Keratinocyte (primary cell): ENCODE results near the gene CPNE4. TPM values are rescaled to one million over a fixed set of nuclear protein-coding genes. Genes with fewer than 3 reads are reported as not detected.
"Not testable (repeated sequence)": the region's sequence is repeated elsewhere in the genome, so short reads cannot be mapped to it uniquely, and the experiment has no call there.

ENCODE experiments used
- DNase-seq: peaks from one replicate; pipeline ENCODE4 v3.0.0-alpha.2; 2011; ENCODE audit warnings: low read depth, missing footprints, low spot score
- FAIRE-seq: peaks from 2 replicates; lab custom pipeline; 2011; peaks lifted over from hg19 to GRCh38; lab: Jason Lieb, UNC
- H2AFZ ChIP-seq: 2 replicates; pipeline ENCODE4 v1.6.0; 2012; ENCODE audit warnings: low read length, control low read depth, inconsistent platforms; ENCODE audit not compliant: control insufficient read depth
- H3K27ac ChIP-seq: 2 replicates; pipeline ENCODE4 v1.5.1; 2011; ENCODE audit warnings: low read length; ENCODE audit not compliant: control insufficient read depth, insufficient read depth
- H3K27me3 ChIP-seq: 3 replicates; pipeline ENCODE4 v1.6.0; 2011; ENCODE audit warnings: low read length; ENCODE audit not compliant: control insufficient read depth, insufficient read depth; ENCODE audit errors: extremely low read depth
- H3K36me3 ChIP-seq, 2 experiments: 2 replicates in 1 of 2; 3 replicates in 1 of 2; pipeline ENCODE4 v1.5.1; 2011; ENCODE audit warnings: low read length in 2 of 2, mild to moderate bottlenecking in 1 of 2; ENCODE audit not compliant: control insufficient read depth in 2 of 2, insufficient read depth in 2 of 2; ENCODE audit errors: extremely low read depth in 1 of 2
- H3K4me1 ChIP-seq: 3 replicates; pipeline ENCODE4 v1.5.1; 2011; ENCODE audit warnings: low read length; ENCODE audit not compliant: control insufficient read depth, insufficient read depth; ENCODE audit errors: extremely low read depth
- H3K4me2 ChIP-seq: 3 replicates; pipeline ENCODE4 v1.6.0; 2011; ENCODE audit warnings: low read depth, low read length; ENCODE audit not compliant: control insufficient read depth, insufficient read depth; ENCODE audit errors: extremely low read depth
- H3K4me3 ChIP-seq, 3 experiments: fragments of 200-600 bp in 1 of 3; sonication (generic) in 1 of 3; 2 replicates in 2 of 3; 3 replicates in 1 of 3; pipeline ENCODE4 v1.5.1; 2011 to 2016; ENCODE audit warnings: low read length in 3 of 3, mild to moderate bottlenecking in 3 of 3, control low read depth in 2 of 3, inconsistent platforms in 1 of 3, low read depth in 1 of 3, mixed read lengths in 1 of 3, mixed run types in 1 of 3, moderate library complexity in 1 of 3; ENCODE audit not compliant: control insufficient read depth in 2 of 3, insufficient read depth in 2 of 3; ENCODE audit errors: extremely low read depth in 1 of 3
- H3K79me2 ChIP-seq: 2 replicates; pipeline ENCODE4 v1.6.0; 2012; ENCODE audit warnings: low read length; ENCODE audit not compliant: control insufficient read depth, insufficient read depth
- H3K9ac ChIP-seq: 3 replicates; pipeline ENCODE4 v1.6.0; 2011; ENCODE audit warnings: low read length; ENCODE audit not compliant: control insufficient read depth, insufficient read depth; ENCODE audit errors: extremely low read depth
- H3K9me1 ChIP-seq: 3 replicates; pipeline ENCODE4 v1.6.0; 2011; ENCODE audit warnings: low read length; ENCODE audit not compliant: control insufficient read depth, insufficient read depth; ENCODE audit errors: extremely low read depth
- H3K9me3 ChIP-seq: 2 replicates; pipeline ENCODE4 v1.5.1; 2012; ENCODE audit warnings: low read depth, low read length; ENCODE audit not compliant: control insufficient read depth
- H4K20me1 ChIP-seq: 3 replicates; pipeline ENCODE4 v1.6.0; 2011; ENCODE audit warnings: low read length; ENCODE audit not compliant: control insufficient read depth, insufficient read depth; ENCODE audit errors: extremely low read depth
- EZH2 ChIP-seq: IDR thresholded peaks from one replicate; pipeline ENCODE4 v1.6.1; 2012; ENCODE audit warnings: inconsistent platforms, mild to moderate bottlenecking, low read length, moderate library complexity
- dilution Hi-C: fragments of 300-500 bp; cut with MboI; formaldehyde crosslinking; loops from one replicate; pipeline ENCODE4 v1.7.0; 2020; ENCODE audit warnings: low sequenced_read_pairs; ENCODE audit not compliant: extremely low pct_ligation_motif_present
- polyA plus RNA-seq, 5 experiments: library from polyadenylated mRNA; depleted of rRNA in 3 of 5; stranded (reverse) in 3 of 5; stranded (forward) in 1 of 5; unstranded in 1 of 5; fragments of >200 nt; gene quantifications; 1 replicate in 1 of 5; 2 replicates in 3 of 5; 3 replicates in 1 of 5; pipeline versions ENCODE4 v1.2.1 to v1.2.3, GENCODE V29; 2011 to 2012; ENCODE audit warnings: missing spikeins in 2 of 5, low read depth in 1 of 5, low replicate concordance in 1 of 5
- TF ChIP-seq, protein P1 (sequence below), 3 experiments: IDR thresholded peaks in 1 of 3; conservative IDR thresholded peaks in 1 of 3; optimal IDR thresholded peaks in 1 of 3; 2 replicates in 2 of 3; 3 replicates in 1 of 3; pipeline versions ENCODE3 to v1.5.1; 2011; ENCODE audit warnings: low read length in 3 of 3, mild to moderate bottlenecking in 3 of 3, moderate library complexity in 2 of 3, control low read depth in 1 of 3, inconsistent platforms in 1 of 3; ENCODE audit not compliant: insufficient read depth in 2 of 3; ENCODE audit errors: extremely low read depth in 1 of 3

The CPNE4 gene
- polyA plus RNA-seq, 1 donor (not counting 4 experiments of a cell fraction or from before 2014, with no cell fraction given) = 0.08 TPM

DNA sequence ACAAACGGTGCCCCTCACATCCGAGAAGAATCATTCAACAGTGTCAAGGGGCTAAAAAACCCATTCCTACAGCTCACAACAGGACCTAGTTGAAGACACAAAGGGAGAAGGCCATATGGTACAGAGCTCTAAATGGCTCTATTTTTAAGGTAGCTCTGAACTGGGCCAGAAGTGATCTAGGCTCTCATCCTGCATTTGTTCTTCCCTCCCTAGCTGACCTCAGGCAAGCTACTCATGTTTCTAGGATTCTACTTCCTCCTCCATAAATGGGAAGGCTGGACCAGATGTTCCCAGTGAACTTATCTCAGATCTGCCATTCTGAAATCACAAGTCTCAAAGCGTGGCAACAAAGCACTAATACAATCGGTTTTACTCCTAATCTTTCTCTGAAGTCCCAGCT, 62.3 kb downstream of the CPNE4 start:
- dilution Hi-C loops = no loop called here
- no peak for TF ChIP-seq EZH2
- TF ChIP-seq, protein P1, sequence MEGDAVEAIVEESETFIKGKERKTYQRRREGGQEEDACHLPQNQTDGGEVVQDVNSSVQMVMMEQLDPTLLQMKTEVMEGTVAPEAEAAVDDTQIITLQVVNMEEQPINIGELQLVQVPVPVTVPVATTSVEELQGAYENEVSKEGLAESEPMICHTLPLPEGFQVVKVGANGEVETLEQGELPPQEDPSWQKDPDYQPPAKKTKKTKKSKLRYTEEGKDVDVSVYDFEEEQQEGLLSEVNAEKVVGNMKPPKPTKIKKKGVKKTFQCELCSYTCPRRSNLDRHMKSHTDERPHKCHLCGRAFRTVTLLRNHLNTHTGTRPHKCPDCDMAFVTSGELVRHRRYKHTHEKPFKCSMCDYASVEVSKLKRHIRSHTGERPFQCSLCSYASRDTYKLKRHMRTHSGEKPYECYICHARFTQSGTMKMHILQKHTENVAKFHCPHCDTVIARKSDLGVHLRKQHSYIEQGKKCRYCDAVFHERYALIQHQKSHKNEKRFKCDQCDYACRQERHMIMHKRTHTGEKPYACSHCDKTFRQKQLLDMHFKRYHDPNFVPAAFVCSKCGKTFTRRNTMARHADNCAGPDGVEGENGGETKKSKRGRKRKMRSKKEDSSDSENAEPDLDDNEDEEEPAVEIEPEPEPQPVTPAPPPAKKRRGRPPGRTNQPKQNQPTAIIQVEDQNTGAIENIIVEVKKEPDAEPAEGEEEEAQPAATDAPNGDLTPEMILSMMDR (optimal IDR thresholded peaks at IDR 0.05 in 1 of 3, IDR thresholded peaks at IDR 0.05 in 1 of 3, conservative IDR thresholded peaks at IDR 0.05 in 1 of 3; ENCODE audit: extremely low read depth in 1 of 3, insufficient read depth in 2 of 3, low read length in 3 of 3) = no peak
- Histone ChIP-seq H3K27ac (no peak overlapping the region), H2AFZ (no peak overlapping the region), H3K36me3 (no peaks in the 10 kb centered on the region), H3K9me1 (no peaks in the 10 kb centered on the region), H4K20me1 (no peaks in the 10 kb centered on the region), H3K4me3 (no peak overlapping the region), H3K9me3 (no peaks in the 10 kb centered on the region), H3K9ac (no peak overlapping the region), H3K4me1 (no peaks in the 10 kb centered on the region), H3K27me3 (no peaks in the 10 kb centered on the region), H3K4me2 (no peak overlapping the region), H3K79me2 (no peaks in the 10 kb centered on the region)
- DNase-seq (no peak), FAIRE-seq (no peak)

DNA sequence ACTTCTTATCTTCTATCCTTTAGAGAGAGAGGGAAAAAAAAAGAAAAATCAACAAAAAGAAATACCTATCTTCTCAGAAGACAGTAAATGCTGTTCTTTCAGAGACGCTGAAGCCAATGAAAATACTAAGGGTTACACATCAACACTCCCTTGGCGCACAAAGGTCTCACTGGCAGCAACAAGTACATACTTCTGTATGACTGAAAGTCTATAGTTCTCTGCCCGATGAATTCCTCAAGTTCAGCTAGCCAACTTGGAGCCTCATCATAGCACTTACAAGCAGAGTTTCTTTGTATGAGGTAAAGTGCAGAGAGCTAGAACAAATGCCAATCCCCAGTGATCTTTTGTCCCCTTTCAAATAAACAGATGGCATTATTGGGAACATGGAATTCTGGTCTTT, 62.7 kb downstream of the CPNE4 start:
- no peak for FAIRE-seq
- Histone ChIP-seq H3K9me3 (no peaks in the 10 kb centered on the region), H3K79me2 (no peaks in the 10 kb centered on the region), H2AFZ (no peak overlapping the region), H3K4me2 (no peak overlapping the region), H3K27me3 (no peaks in the 10 kb centered on the region), H3K4me1 (no peaks in the 10 kb centered on the region), H3K36me3 (no peaks in the 10 kb centered on the region), H4K20me1 (no peaks in the 10 kb centered on the region), H3K27ac (no peak overlapping the region), H3K4me3 (no peak overlapping the region), H3K9ac (no peak overlapping the region), H3K9me1 (no peaks in the 10 kb centered on the region)
- no peak for DNase-seq
- dilution Hi-C loops = no loop called here
- TF ChIP-seq, protein P1 (optimal IDR thresholded peaks at IDR 0.05 in 1 of 3, IDR thresholded peaks at IDR 0.05 in 1 of 3, conservative IDR thresholded peaks at IDR 0.05 in 1 of 3; ENCODE audit: extremely low read depth in 1 of 3, insufficient read depth in 2 of 3, low read length in 3 of 3) = no peak
- TF ChIP-seq EZH2 = no peak

DNA sequence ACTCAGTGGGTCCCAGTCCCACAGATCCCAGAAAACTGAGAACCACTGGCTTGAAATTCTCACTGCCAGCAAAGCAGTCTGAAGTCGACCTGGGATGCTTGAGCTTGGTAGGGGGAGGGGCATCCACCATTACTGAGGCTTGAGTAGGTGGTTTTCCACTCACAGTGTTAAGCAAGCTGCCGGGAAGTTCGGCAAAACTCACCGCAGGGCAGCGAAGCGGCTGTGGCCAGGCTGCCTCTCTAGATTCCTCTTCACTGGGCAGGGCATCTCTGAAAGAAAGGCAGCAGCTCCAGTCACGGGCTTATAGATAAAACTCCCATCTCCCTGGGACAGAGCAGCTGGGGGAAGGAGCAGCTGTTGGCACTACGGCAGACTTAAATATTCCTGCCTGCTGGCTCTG, 71.4 kb downstream of the CPNE4 start:
- H3K27me3 ChIP-seq, H3K4me3 ChIP-seq, H3K79me2 ChIP-seq, H3K27ac ChIP-seq, H3K9me3 ChIP-seq, FAIRE-seq, dilution Hi-C loops, H3K9ac ChIP-seq, DNase-seq, H2AFZ ChIP-seq, H3K4me2 ChIP-seq, H4K20me1 ChIP-seq, H3K9me1 ChIP-seq, H3K36me3 ChIP-seq, H3K4me1 ChIP-seq: not testable (repeated sequence)
